ENCODE data around the gene MAP4K4. TPM values are rescaled to one million over a fixed set of nuclear protein-coding genes. Genes with fewer than 3 reads are reported as not detected.
A peak's percentile ranks its signal among the peaks of the same experiment; 100 is the strongest.

The MAP4K4 gene
- total and polyA plus RNA-seq, 2 of the 13 experiments (the other 11 are each of a cell fraction or from before 2014, with no cell fraction given): 105 to 264 TPM

- H3K27ac ChIP-seq (ENCODE audit: extremely low read length, insufficient read depth, low read length): no peak overlapping the region
- H3K9ac ChIP-seq (ENCODE audit: insufficient read depth, low read depth, low read length): no peak overlapping the region
- H3K4me1 ChIP-seq (ENCODE audit: insufficient read depth, low read length): peaks cover 21% of the 10 kb centered on the region
- CTCF ChIA-PET (ENCODE audit: low intra/inter-chr PET ratio, low total read pairs): no interaction called here
- FAIRE-seq (no peak), ATAC-seq (peak; percentile 64), DNase-seq (ENCODE audit: low spot score) (no peak)
- H4K20me1 ChIP-seq (ENCODE audit: insufficient read depth, low read length): no peaks in the 10 kb centered on the region
- H3K36me3 ChIP-seq (replicated peaks in 1 of 2; ENCODE audit: control insufficient read depth in 1 of 2, insufficient read depth in 2 of 2, low read length in 2 of 2): no peaks in the 10 kb centered on the region
- no TSS peak for BruUV-seq (replicated peaks)
- peaks cover 13% of the 10 kb centered on the region for H3K9me3 ChIP-seq (ENCODE audit: low read length)
- no peaks in the 10 kb centered on the region for H3K79me2 ChIP-seq (ENCODE audit: insufficient read depth, low read length)
- no peak overlapping the region for H2AFZ ChIP-seq (ENCODE audit: low read length)
- H3K4me3 ChIP-seq (replicated peaks in 1 of 3; ENCODE audit: insufficient read depth in 1 of 3, low read depth in 2 of 3, low read length in 3 of 3): no peak overlapping the region
- in situ Hi-C loops (cut with HindIII; ENCODE audit: extremely low pct_ligation_motif_present, low pct_unique_long_range_greater_than_20kb): no loop called here
- no peaks in the 10 kb centered on the region for H3K27me3 ChIP-seq (ENCODE audit: control insufficient read depth in 1 of 2, insufficient read depth in 2 of 2, low read length in 2 of 2)
- no peak for TF ChIP-seq PAXIP1 (CRISPR knock-in tag; conservative IDR thresholded peaks at IDR 0.05)
- TF ChIP-seq ZBTB14 (CRISPR knock-in tag; IDR thresholded peaks at IDR 0.05): no peak
- TF ChIP-seq FOXO1 (CRISPR knock-in tag; IDR thresholded peaks at IDR 0.05): no peak
- WGBS (ENCODE audit: low lambda C conversion rate): 48% methylated on average over 1 of the region's 1 CpG
- POLR2A ChIA-PET: interaction anchor here (1.4 to 1.7 kb wide), 2 partner anchors 22 to 29 kb away, joined by 3 to 4 read pairs; partner anchors contain the start of gene MAP4K4
- no peak overlapping the region for H3K4me2 ChIP-seq (ENCODE audit: low read depth, low read length)
- intact Hi-C loops (cut with micrococcal nuclease; ENCODE audit: unreplicated experiment): no loop called here
Measured at GRCh38 chr2:101667823-101668222, 29.7 kb upstream of the MAP4K4 start.

DNA sequence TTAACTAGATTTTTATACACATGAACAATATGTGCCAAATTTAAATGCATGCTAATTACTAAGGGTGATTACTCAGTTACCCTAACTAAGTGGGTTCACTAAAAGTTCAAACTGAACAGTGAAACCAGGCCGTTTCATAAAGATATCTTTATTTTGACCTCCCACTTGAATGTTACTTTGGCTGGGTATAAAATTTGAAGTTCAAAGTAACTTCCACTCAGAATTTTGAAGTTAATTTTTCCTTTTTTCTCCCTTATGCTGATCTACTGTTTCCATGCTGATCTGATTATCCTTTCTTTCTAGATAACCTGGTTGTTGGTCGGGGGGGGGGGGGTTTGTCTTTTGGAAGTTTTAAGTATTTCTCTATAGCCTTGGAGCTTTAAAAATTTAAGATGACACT lies 25.5 kb upstream of the MAP4K4 start:
- TF ChIP-seq MAF1 (CRISPR knock-in tag; IDR thresholded peaks at IDR 0.05; ENCODE audit: borderline replicate concordance): no peak
- TF ChIP-seq ZFP1 (CRISPR knock-in tag; IDR thresholded peaks at IDR 0.05): peak; percentile 100

More for the DNA sequence above, 25.5 kb upstream of the MAP4K4 start:
- H3K27me3 ChIP-seq (ENCODE audit: control insufficient read depth in 1 of 2, insufficient read depth in 2 of 2, low read length in 2 of 2): no peaks in the 10 kb centered on the region
- in situ Hi-C loops (cut with HindIII; ENCODE audit: extremely low pct_ligation_motif_present, low pct_unique_long_range_greater_than_20kb): no loop called here
- H3K4me3 ChIP-seq (replicated peaks in 1 of 3; ENCODE audit: insufficient read depth in 1 of 3, low read depth in 2 of 3, low read length in 3 of 3): no peak overlapping the region
- no peaks in the 10 kb centered on the region for H4K20me1 ChIP-seq (ENCODE audit: insufficient read depth, low read length)
- H3K27ac ChIP-seq (ENCODE audit: extremely low read length, insufficient read depth, low read length): no peak overlapping the region
- no peak overlapping the region for H3K4me2 ChIP-seq (ENCODE audit: low read depth, low read length)
- H3K79me2 ChIP-seq (ENCODE audit: insufficient read depth, low read length): no peaks in the 10 kb centered on the region
- FAIRE-seq (no peak), DNase-seq (ENCODE audit: low spot score) (no peak), ATAC-seq (no peak)
- peaks cover 14% of the 10 kb centered on the region for H3K9me3 ChIP-seq (ENCODE audit: low read length)
- POLR2A ChIA-PET: no interaction called here
- no peak overlapping the region for H3K9ac ChIP-seq (ENCODE audit: insufficient read depth, low read depth, low read length)
- intact Hi-C loops (cut with micrococcal nuclease; ENCODE audit: unreplicated experiment): no loop called here
- CTCF ChIA-PET (ENCODE audit: low intra/inter-chr PET ratio, low total read pairs): no interaction called here
- no peak overlapping the region for H2AFZ ChIP-seq (ENCODE audit: low read length)
- no peaks in the 10 kb centered on the region for H3K36me3 ChIP-seq (replicated peaks in 1 of 2; ENCODE audit: control insufficient read depth in 1 of 2, insufficient read depth in 2 of 2, low read length in 2 of 2)
- BruUV-seq (replicated peaks): no TSS peak
- H3K4me1 ChIP-seq (ENCODE audit: insufficient read depth, low read length): peaks cover 28% of the 10 kb centered on the region
- WGBS (ENCODE audit: low lambda C conversion rate): 8% methylated on average over 2 of the region's 2 CpGs
